GM19455 (cell line): ENCODE data around the gene KHSRP.

Experiments used
- ATAC-seq: cut with Tn5 transposase; IDR thresholded peaks from one replicate; pipeline ENCODE4 v1.9.1; 2021; ENCODE audit not compliant: unreplicated experiment

KHSRP gene

GRCh38 chr19:6424195-6424938 is at the start of gene KHSRP:
Gene KHSRP (minus strand): TSS chr19:6424811. CDS start chr19:6424701, 110 bp downstream.
- ATAC-seq, result no peak

GRCh38 chr19:6473647-6474046 is 49.0 kb upstream of the KHSRP start:
- ATAC-seq, result no peak

DNA sequence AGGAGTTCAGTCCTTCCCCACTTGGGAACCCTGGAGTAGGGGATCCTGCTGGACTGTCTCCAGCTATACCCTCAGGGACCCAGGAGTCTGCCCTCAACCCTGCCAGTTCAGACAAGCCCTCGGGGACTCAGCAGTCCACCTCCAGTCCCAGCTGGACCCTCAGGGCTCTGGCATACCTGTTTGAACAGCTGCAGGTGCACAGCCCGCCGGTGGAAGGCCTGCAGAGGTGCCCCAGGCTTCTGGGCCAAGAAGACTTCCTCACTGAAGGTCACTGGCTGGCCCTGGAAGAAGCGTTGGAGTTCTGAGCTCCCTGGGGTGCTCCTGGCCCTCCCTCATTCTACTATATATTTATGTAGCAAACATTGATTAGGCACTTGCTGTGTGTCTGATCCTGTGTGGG is 48.1 kb upstream of the KHSRP start:
- no peak for ATAC-seq

DNA sequence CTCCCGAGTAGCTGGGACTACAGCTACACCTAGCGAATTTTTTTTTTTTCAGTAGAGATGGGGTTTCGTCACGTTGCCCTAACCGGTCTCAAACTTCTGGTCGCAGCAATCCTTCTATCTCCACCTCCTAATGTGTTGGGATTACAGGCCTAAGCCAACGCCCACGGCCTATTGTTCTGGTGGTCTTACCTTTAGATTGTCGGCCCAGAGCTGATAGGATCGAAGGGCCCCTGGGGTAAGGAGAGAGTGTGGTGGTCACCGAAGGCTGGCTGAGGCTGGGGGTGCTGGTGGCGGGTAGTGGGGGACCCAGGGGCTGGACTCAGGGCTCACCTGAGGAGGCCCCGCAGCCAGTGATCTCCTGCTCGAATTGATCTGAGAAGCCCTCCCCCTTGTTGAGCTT is 46.5 kb upstream of the KHSRP start:
- no peak for ATAC-seq

DNA sequence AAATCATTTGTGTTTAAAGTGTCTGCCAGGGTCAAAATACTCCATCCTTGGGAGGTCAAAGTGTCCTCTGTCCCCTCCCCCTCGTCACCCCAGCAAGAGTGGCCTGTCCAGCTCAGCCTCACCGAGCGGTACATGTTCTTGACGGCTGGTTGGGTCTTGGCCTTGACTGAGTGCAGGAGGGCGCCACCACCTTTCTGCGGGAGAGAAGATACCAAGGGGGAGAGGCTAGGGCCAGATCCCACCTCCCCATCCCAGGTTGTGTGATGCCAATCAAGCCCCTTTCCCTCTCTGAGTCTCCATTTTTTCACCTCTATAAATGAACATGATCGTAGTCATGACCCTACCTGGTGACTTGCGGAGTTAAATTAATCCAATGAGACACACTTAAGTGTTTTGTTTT is 45.6 kb upstream of the KHSRP start:
- no peak for ATAC-seq

GRCh38 chr19:6467384-6467783 is 42.8 kb upstream of the KHSRP start:
- ATAC-seq, result no peak

- no peak for ATAC-seq
Observed at GRCh38 chr19:6466526-6467248, 42.1 kb upstream of the KHSRP start.

DNA sequence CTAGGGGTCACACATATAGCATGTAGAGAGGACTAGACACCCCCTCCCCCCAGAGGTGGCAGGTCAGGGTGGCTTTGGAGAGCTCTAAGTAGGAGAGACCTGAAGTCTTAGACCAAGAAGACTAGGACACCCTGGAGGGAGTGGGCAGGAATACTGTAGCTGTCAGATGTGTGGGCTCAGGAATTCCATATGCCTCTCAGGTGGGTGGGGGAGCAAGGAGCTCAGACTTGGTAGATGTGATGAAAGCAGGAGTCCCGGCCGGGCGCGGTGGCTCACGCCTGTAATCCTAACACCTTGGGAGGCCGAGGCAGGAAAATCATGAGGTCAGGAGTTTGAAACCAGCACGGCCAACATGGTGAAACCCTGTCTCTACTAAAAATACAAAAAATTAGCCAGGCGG is 41.1 kb upstream of the KHSRP start:
- no peak for ATAC-seq

- no peak for ATAC-seq
Observed at GRCh38 chr19:6465006-6465405, 40.4 kb upstream of the KHSRP start.

DNA sequence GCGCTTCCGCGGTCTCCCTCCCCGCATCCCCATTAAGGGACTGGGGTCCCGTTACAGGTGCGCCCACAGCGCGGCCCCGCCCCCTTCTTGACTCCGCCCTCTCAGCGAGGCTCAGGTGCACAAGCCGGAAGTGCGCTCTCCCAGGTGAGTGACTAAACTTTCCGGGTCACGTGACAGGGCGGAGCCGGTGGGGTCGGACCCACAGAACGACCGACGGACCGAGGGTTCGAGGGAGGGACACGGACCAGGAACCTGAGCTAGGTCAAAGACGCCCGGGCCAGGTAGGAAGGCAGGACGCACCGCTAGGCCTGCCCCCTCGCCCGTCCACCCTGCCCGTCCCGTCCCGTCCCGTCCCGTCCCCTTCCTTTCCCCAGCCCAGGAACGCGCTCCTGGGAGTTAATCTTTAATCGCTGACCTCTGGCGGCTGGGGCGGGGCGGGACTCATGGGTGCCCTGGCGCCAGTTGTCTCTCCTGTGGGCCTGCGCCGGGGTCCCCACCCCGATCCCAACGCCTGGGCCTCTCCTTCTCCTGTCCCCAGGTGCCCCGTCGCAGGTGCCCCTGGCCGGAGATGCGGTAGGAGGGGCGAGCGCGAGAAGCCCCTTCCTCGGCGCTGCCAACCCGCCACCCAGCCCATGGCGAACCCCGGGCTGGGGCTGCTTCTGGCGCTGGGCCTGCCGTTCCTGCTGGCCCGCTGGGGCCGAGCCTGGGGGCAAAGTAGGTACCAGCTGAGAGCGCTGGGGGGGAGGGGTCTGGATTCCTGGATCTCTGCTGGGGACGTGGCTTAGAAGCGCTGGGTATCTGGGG is 39.7 kb upstream of the KHSRP start, which contains the start of gene CRB3:
TSS of gene CRB3 (plus strand) at position 202 of the 804 bp plus-strand sequence. CDS start at position 633, 431 bp downstream.
- no peak for ATAC-seq

GRCh38 chr19:6460099-6460884 is 35.7 kb upstream of the KHSRP start:
- peak; percentile 68 for ATAC-seq

- ATAC-seq, result peak; percentile 26
Observed at GRCh38 chr19:6459262-6460098, 34.9 kb upstream of the KHSRP start, which contains the start of gene SLC25A23. Gene SLC25A23 (minus strand): TSS chr19:6459792. CDS start chr19:6459628, 164 bp downstream.

DNA sequence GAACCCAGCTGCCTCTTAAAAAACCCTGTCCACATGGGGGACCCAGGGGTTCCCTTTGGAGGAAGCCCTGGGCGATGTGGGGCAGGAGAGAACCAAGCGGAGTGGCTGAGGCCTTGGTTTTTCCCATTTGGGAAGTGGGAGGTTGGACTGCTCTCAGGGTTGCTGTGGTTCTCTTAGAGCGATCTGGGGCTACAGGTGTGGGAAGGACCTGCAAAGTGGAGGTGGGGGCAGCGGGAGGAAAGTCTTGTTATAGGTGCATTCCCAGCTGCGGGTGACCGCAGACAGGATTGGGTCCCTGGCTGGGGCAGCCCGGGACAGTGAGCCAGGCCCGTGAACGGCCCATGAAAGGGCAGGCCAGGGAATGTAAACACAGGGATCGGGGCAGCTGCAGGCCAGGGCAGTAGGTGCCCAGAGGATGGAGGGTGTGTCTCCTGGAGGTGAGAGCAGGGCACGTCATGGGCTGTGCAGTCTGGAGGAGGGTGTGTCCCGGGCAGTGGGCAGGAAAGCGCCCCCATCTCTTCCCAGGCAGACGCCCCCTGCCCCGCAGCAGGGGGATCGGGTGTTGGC is 34.2 kb upstream of the KHSRP start:
- ATAC-seq, result no peak

DNA sequence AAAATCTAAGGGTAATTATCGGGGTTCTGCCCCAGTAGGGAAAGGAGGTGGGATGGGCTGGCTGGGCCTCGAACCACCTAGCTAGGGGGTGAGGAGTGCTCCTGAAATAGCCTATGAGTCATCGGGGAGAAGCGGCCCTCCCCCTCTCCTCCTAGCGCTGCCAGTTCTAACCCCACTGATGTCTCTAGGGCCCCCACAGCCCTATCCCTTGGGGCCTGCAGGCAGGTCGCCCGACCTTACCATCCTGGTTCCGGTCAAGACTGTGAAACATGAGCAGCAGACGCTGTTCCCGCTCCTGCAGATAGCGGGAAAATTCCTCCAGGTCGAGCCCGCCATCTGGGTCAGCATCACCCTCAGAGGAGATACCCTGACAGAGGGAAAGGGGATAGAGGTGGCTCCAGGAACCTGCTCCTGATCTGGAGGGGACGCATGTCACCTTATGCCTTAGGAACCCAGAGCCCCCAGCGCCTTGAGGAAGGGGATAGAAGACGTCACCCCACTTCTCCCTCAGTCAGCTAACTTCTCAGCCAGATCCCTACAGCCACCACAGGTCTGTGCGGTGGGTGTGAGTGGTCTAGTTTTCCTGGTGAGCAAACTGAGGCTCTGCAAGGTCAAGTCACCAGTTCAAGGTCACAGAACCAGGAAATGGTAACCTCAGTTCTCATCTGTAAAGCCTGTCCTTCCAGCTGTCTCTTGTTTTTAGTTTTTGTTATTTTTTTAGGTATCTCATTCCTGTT is 33.5 kb upstream of the KHSRP start:
- ATAC-seq, result no peak

DNA sequence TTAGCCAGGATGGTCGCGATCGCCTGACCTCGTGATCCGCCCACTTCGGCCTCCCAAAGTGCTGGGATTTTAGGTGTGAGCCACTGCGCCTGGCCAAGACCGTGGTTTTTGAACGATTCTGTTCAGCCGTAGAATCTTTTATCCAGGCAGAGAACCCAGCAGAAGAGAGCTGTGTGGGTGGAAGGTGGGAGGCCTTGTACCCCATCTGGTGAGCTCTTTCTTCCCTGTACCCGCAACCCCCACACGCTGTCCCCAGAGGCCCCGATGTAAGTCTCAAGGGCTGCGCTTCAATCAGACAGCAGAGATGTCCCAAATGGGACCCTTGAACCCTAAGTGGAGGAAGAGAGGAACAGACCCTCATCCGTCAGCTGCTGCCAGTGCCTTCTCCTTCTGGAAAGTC is 31.3 kb upstream of the KHSRP start:
- no peak for ATAC-seq

DNA sequence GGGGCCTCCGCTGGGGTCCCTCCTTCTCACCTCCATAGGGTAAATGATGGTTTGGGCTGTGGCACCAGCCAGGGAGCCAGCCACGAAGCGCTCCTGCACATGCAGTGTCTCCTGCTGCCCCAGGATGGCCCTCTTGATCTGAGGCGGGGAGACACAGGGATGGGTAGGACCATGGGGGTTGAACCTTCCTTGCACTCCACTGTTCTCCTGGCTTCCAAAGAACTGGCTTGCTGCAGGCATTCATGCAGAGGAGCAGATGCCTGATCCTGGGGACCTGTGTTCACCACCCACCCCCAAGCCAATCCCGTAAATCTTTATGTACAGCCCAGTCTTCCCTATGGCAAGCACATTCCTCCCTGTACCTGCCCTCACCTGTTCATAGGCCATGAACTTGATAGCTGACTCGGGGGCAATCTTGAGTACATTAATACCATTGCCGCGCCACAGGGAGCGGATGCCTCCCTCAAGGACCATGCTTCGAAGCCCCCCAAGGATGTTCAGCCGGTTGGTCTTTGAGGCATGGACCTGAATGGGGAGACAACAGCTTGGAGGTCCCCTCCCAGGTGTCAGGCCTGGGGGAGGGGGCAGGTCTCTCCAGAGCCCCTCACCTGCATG is 29.4 kb upstream of the KHSRP start:
- ATAC-seq, result no peak

DNA sequence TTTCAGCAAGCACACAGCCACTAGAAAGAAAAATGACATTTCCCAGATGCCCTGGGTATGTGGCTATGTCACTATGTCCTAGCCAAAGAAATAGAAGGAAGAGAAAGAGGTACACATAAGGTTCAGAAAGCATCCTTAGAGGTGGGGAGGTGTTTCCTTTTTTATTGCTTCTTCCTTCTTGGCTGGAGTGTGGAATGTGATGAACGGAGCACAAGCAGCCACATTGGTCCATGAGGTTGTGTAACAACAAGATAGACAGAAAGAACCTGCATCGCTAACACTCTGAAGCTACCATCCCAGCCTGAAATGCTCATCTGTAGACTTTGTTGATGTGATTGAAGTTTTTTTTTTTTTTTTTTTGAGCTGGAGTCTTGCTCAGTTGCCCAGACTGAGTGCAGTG is 28.3 kb upstream of the KHSRP start:
- no peak for ATAC-seq

- ATAC-seq, result no peak
Observed at GRCh38 chr19:6452223-6452614, 27.6 kb upstream of the KHSRP start.
